Tongue (tissue), 2 donors: ENCODE results near the gene CPB2. TPM values are rescaled to one million over a fixed set of nuclear protein-coding genes. Genes with fewer than 3 reads are reported as not detected.

Source experiments
- DNase-seq: peaks from one replicate; pipeline ENCODE4 v3.0.0-alpha.2; 2015
- total RNA-seq: library from RNA; depleted of rRNA; stranded (reverse); fragments of >200 nt; gene quantifications from one replicate; pipeline ENCODE4 v1.2.3, GENCODE V29; 2014

Gene CPB2, protein sequence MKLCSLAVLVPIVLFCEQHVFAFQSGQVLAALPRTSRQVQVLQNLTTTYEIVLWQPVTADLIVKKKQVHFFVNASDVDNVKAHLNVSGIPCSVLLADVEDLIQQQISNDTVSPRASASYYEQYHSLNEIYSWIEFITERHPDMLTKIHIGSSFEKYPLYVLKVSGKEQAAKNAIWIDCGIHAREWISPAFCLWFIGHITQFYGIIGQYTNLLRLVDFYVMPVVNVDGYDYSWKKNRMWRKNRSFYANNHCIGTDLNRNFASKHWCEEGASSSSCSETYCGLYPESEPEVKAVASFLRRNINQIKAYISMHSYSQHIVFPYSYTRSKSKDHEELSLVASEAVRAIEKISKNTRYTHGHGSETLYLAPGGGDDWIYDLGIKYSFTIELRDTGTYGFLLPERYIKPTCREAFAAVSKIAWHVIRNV
- not detected for total RNA-seq

- no peak for DNase-seq
Measured at GRCh38 chr13:46104868-46105267, at the start of gene CPB2. TSS of gene CPB2 (minus strand) at chr13:46105033. CDS start at chr13:46105009, 24 bp downstream.

DNA sequence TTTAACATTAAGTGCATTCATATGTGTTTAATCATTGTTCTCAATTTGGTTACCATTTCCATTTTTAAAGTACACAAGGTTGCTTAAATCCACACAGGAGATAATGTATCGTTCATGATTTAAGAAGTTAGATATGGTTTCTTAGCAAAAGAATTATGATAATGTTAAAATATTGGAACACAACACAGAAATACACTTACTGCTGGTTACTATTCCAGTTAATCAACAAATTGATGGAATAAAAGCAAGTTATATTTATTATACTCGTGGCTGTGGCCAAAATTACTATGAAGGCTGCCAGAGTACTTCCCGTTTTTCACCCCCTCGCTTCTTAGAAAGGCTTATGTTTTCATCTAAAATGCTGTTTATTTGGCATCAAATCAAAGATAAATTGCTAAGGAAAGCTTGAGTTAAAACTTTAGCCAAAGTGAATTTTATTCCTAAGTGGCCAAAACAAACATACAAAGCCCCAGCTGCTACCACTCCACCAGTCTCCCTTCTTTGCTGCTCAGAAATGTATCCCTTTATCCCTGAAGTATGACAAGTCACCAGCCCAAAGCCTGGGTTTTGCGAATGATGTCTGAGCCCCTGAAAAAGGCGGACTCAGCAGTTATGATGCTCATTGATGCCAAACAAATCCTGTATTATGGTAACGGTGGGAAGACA, 49.4 kb upstream of the CPB2 start:
- DNase-seq, result peak; percentile 40

DNA sequence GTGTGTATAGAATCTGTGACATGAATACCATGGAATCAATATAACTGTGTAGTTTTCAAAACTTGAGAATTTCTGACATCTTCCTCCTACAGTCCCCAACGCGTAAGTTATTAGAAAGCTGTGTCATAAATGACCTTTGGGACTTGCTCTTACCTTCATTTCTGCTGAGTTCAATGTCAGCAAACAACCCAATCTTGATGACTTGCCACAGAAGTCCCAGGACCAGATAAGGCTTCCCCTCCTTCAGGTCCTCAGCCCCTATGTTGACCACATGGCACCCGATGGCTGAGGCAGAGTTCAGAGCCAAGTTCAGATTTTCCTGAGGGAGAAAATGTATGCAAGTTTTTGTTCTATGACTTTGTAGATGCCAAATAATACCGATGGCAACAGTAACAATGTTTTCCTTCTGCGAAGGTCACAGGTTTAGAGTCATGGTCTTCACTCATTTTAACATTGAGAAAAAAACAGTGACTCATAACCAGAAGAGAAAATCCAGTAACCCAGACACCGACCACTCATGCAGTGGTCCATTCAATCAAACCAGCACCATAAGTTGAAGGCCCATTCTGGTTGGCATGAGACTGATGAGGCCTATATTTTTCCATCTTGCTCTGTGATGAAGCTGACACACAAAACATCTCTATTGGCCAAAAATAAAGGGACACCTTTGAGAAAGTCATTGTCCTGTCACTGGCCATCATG, 47.9 kb upstream of the CPB2 start:
- DNase-seq, result no peak

- DNase-seq, result no peak
Measured at GRCh38 chr13:46150134-46150693, 45.4 kb upstream of the CPB2 start.

DNA sequence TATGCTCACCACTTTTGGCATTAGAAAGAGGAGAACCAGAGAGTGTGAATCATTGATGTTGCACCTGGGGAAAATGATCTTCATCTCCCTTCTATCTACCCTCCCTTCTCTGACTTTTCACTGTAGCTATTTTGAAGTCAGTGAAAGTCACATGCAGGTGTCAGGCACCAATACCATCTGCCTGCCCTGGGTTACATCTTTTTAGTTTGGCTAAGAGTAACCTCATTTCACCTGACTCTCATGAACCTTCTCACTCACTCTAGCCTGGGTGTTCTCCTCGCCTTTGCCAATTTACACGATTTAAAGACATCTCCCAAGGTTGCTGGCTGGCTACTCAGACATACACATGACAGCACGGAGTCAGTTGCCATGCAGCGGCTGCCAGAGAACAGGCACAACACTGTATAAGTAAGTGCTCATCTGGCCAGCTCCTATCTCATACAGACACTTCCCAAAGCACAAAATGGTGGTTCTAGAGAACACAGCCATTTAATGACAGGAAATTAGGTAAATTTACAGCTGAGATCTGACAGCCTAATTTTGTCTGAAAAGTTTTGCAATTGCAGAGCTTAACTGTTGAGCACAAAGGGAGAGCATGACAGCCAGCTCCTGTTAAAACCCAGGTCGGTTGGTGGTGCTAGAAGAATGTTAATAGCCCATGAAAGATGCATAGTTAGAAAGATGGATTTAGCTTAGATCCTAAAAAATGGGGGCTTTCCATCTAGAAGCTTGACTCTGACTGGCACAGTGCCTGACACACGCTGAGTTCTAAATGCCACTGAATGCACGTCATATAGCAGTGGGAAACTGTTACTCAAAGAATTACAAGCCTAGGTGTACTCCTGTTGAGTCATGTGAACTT, 44.7 kb upstream of the CPB2 start:
- no peak for DNase-seq

- DNase-seq, result peak; percentile 17
Measured at GRCh38 chr13:46146898-46147297, 42.1 kb upstream of the CPB2 start.

GRCh38 chr13:46145950-46146349, 41.1 kb upstream of the CPB2 start:
- no peak for DNase-seq

GRCh38 chr13:46145135-46145534, 40.3 kb upstream of the CPB2 start:
- DNase-seq, result no peak

- no peak for DNase-seq
Measured at GRCh38 chr13:46143184-46143701, 38.4 kb upstream of the CPB2 start.

DNA sequence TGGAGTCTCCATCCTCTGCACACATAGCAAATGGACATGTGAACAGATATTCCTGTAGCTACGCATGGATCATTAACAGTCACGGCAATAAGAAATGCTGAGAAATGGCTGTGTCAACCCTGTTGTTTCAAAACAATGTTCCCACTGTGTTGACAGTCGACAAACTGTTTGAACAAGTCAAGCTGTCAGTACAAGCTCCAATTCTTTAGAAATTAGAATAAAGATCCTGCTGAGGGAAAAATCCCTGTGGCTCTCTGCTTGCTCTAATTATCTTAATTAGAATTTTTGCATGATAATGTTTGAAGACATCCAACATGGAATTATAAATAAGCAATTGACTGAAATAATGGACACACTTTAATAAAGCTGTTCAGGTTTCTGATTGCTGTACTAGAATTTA, 37.9 kb upstream of the CPB2 start:
- DNase-seq, result no peak

DNA sequence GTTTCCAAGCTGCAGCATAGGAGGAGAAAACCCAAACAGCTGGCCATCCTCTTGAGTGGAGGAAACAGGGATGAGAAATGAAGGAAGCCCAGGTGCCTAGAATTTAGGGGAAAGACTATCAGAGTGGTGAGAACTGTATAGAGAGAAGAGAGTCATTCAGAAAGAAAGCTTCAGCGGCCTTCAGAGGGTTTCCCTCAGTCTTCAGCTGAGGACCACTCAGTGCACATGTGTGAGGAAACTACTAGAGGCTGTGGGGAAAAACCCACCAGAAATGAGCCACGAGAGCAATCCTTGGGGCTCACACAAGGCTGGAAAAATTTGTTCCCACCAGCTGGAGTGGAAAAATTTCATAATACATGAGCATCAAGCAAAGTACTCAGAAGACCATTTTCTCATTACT, 35.2 kb upstream of the CPB2 start:
- no peak for DNase-seq

GRCh38 chr13:46137627-46138317, 32.9 kb upstream of the CPB2 start:
- no peak for DNase-seq

GRCh38 chr13:46136688-46137087, 31.9 kb upstream of the CPB2 start:
- no peak for DNase-seq

GRCh38 chr13:46134961-46135522, 30.2 kb upstream of the CPB2 start:
- peak; percentile 61 for DNase-seq

- no peak for DNase-seq
Measured at GRCh38 chr13:46134494-46134893, 29.7 kb upstream of the CPB2 start.

DNA sequence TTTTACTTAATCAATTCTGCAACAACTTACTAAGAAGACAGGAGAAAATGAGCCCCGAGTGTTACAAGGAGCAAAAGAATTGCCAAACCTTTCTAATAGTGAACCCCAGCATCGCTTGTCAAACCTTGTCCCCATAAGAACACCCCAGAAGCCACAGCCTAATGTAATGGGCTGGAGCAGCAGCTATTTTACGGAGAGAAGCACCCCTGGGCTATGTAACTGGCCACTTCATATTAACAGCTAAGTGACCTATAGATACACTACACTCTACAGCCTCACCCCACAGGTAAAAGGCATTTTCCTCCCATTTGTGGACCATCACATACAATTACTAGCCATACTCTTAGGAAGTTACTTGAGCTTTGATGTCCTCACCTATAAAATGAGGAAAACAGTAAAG, 27.3 kb upstream of the CPB2 start:
- DNase-seq, result no peak

DNA sequence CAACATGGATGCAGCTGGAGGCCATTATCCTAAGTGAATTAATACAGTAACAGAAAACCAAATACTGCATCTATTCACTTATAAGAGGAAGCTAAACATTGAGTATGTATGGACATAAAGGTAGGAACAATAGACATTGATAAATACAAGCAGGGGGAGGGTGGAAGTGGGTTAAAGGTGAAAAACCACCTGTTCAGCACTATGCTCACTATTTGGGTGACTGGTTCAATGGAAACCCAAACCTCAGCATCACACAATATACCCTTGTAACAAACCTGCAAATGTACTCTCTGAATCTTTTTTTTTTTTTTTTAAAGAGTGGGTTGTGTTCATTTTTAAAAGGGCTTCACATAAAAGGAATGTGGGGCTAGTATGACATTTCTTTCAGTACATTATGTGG, 26.9 kb upstream of the CPB2 start:
- DNase-seq, result no peak

DNA sequence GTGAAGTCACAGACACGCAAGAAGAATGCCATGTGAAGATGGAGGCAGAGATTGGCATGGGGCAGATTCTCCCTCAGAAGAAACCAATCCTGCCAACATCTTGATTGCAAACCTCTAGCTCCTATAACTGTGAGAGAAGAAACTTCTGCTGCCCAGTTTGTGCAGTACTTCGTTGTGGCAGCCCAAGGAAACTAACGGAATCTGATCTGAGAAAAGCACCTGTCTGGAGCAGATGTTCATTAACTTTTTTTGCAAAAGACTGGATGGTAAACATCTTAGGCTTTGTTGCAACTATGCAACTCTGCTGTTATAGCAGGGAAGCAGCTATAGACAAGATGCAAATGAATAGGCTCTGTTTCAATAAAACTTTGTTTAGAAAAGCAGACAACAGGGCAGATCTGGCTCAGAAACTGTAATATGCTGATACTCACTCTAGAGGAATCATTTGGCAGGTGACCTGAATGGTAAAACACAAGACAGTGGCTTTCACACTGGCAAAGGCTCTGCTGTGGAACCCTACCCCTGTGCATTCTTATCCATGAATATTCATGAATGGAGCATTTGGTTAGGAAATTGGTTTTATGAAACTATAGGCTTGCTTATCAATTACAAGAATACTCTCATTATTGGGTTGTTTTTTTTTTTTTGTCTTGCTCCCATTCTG, 25.3 kb upstream of the CPB2 start:
- DNase-seq, result no peak

DNA sequence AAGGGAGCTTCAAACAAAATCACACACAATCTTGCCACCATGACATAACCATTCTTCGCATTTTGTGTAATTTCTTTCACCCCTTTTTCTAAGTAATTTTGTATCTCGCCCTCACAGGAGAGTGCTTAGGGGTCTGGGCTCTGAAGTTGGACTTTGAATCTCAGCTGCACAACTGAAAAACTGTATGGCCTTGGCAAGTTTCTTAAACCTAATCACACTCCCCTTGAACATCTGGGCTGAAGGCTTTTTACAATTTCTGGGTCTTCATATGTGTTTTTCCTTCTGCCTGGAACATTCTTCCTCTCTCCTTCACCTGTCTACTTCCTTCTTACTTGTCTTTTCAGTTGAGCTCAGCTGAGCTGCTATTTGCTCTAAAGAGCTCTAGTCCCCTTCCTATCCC, 24.3 kb upstream of the CPB2 start:
- no peak for DNase-seq
